ENCODE data around the gene HHEX.

GRCh38 chr10:92727141-92727540 is 37.4 kb downstream of the HHEX start:
- TF ChIP-seq REST (IDR thresholded peaks at IDR 0.05; ENCODE audit: insufficient read depth in 1 of 2, low read depth in 2 of 2, low read length in 2 of 2): no peak
- no peak for TF ChIP-seq POLR2AphosphoS5 (IDR thresholded peaks at IDR 0.05; ENCODE audit: low read depth, low read length)
- TF ChIP-seq SIN3A (IDR thresholded peaks at IDR 0.05; ENCODE audit: borderline replicate concordance, insufficient read depth, low read length): no peak
- no peak for TF ChIP-seq FOXP2 (optimal IDR thresholded peaks at IDR 0.05; ENCODE audit: borderline replicate concordance, extremely low read depth, extremely low read length, insufficient read depth)
- TF ChIP-seq TAF1 (IDR thresholded peaks at IDR 0.05; ENCODE audit: borderline replicate concordance, insufficient read depth, low read length): no peak
